ELF-1 (cell line): ENCODE results near the gene MGAT4A.
"Not testable (repeated sequence)": the region's sequence is repeated elsewhere in the genome, so short reads cannot be mapped to it uniquely, and the experiment has no call there.

Experiments used
- DNase-seq: peaks from one replicate; pipeline ENCODE4 v3.0.0-alpha.2; 2016; ENCODE audit warnings: low read depth, low spot score

The MGAT4A gene

DNA sequence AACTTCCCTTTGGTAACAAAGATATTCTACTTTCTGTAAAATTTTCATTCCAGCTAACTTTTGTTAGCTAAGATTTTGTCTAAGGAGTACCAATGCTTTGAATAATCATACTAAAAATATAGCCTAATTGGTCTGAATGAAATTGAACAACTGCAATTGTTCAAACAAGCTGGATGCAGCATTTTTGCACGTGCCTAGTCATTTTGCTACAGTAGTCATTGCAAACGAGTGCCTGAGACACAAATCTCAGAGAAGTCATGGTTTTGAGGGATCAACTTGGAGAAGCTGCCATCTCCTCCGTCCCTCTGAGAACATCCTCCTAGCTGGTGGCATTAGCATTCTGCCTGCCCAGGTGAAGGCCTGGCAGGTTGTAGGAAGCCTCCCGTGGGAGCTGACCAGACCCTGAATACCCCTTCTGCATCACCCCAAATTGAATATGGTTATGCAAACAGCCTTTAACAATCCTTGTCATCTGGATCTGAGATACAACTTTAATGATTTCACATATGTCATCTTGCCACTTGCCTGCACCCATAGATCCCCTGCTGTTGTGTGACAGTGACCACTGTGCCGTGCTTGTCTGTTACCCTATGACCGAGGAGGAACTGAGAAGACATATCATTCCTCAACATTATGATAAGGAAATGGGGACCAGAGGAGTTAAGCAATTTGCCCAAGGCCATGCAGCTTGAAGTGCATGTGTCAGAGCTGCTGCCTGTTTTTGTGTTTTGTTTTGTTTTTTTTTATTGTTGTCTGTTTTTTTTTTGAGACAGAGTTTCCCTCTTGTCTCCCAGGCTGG lies 29.1 kb upstream of the MGAT4A start:
- no peak for DNase-seq

DNA sequence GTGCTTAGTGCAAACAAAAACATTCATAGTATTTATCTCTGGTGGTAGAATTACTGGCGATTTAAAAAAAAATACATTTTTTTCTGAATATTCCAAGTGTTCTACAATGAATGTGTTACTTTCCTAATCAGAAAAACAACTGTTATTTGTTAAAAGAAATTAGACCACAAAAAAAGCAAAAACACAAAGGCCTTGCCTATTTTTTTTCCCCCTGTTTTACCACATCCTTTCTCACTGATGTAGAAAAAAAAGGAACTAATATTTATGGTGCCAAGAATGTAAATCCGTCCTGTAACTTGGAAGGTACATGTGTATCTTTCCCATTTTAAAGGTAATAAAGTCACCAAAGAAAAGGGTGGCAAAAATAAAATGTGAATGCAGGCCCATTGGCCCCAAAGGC lies 28.4 kb upstream of the MGAT4A start:
- DNase-seq: no peak

DNA sequence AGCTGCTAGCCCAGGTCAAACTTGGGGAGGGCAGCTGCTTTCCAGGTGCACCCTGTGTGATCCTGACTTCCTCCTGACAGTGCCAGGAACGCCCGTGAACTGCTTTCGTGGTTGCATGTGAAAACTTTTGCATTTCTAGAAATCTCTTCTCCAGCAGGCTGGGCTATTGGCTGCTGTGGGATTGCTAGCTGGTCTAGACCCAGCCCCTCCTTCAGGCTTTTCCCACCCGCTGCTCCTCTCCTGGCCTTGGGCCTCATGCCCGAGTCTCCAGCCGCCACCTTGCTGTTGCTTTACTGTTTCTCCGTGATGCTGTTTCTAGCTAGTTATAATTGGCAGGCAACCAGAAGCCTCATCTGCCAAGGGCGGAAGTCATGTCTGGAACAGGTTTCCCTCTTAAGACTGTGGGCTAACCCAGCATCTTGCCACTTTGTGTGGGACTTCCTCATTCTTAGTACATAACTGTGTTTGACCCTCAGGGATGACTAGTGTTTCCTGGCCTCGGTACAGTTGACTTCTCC lies 27.0 kb upstream of the MGAT4A start:
- DNase-seq: no peak

DNA sequence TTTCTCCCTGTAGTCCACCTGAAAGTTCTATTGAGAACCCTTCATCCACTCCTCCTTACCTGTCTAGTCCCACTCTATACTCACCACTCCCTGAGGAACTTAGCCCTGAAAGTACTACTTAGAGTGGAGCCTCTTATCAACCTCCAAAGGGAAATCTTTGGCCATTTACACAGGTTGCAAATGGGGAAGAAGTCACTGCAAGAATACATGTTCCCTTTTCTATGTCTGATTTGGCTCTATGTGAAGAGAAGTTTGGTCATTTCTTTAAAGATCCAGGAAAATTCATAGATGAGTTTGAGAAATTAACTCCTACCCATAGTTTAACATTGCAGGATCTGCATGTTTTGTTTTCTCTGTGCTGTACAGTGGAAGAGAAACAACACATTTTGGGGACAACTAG lies 22.9 kb upstream of the MGAT4A start:
- DNase-seq: no peak

DNA sequence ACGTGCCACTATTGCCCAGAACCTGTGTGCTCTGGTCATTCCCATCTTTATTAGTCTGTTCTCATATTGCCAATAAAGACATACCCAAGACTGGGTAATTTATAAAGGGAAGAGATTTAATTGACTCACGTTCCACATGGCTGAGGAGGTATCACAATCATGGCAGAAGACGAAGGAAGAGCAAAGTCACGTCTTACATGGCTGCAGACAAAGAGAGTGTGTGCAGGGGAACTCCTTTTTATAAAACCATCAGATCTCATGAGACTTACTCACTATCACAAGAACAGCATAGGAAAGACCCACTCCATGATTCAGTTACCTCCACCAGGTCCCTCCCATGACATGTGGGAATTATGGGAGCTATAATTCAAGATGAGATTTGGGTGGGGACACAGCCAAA lies 21.8 kb upstream of the MGAT4A start:
- DNase-seq: not testable (repeated sequence)

DNA sequence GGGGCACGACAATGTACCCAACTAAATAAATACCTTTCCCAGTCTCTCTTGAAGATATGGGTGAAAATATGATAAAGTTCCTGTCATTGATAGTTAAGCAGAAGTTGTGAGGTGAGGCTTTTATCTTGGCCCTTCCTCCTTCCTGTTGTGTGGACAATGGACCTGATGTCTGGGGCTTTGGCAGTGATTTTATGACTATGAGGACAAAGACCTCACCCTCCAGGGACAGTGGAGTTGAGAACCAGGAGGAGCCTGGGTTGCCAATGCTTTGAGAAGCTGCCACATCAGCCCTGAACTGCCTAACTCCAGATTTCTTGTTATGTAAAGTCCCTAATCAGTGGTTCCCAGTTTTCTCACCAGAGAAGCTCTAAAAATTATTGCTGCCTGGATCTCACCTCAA lies 20.8 kb upstream of the MGAT4A start:
- no peak for DNase-seq

DNA sequence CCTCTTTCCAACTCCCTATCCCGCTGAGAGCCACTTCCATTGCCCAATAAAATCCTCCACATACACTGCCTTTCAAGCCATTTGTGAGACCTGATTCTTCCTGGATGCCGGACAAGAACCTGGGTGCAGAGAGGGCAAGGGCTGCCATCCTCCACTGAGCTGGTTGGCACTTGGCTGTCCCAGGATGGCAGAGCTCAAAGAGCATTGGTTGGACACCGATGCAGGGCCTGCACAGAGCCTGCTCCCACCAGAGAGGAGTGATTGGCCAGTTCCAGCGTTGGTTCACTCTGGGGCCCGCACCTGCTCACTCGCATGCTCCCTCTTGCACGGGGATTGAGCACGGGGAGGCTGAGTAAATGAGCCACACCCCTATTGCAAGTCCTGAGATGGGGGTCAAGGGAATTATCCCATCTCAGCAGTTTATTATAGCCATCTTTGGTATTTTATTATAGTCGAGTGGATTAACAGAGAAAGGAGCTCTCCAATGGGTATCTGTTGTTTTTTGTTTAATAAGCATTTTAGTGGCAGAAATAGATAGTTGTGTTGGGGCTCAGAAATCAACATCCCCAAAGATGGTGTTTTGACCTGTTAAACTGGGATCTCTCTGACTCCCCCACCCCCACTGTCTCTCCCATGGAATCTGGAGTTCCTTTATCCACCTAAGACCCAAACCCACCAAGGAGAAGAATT lies 19.8 kb upstream of the MGAT4A start:
- no peak for DNase-seq

DNA sequence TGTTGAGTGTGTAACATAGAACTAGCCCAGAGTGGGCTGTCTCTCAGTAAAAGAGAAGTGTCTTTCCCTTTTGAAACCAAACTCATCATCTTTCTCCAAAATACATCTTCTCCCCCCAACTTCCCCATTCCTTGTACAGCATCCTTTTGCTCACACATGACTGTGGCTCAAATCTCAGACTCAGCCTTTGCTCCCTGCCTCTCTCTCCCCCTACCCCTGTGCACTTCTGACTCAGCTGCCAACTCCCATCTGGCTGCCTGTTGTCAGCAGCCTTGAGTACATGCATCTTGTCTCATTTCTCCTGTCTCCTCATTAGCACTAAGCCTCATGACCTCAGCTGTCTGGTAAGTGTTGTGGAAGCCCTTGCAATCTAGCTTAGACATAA lies 18.1 kb upstream of the MGAT4A start:
- no peak for DNase-seq

DNA sequence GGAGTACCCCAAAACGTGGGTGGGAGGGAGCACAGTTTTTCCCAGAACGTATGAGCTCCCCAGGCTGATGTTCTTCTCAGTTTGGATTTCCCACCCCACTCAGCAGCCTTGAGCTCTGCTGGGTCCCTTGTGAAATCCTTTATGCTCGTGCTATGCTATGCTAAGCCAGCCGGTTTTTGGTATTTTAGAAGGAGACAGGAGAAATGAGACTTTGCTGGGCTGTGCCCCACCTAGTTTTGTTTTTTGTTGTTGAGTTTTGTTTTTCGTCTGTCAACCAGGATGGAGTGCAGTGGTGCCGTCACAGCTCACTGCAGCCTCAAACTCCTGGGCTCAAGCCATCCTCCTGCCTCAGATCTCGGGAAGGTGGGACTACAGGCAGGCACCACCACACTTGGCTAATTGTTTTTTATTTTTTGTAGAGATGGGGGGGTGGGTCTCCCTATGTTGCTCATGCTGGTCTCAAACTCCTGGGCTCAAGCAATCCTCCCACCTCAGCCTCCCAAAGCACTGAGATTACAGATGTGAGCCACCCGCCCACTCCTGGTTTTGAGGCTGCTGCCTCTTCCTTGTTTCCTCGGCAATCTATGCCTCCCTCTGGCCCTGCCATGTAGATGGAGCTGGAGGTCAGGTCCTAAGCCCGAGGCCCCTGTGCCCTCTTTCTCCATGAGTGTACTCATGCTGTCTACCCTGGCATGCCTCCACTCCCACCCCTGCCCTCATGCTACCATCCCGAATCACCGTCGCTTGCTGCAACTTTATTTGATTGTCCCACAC lies 17.5 kb upstream of the MGAT4A start:
- no peak for DNase-seq

DNA sequence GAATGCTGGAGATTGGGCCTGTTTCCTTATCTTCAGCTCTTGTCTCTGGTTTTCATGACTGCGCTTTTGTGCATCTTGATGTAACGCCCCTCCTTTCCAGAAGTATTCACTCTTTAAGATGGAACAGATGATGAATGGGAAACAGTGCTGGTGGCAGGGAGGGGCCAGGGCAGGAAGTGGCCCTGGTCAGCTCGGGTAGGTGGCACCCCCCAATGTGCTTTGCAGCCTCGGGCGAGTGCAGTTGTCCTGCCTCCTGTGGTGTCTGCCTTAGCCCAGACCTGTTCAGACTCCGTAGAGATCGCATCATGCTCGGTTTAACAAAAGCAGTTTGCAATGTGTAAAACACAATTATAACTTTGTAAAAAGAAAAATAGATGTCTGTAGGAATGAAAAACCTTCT lies 17.0 kb upstream of the MGAT4A start:
- no peak for DNase-seq

DNA sequence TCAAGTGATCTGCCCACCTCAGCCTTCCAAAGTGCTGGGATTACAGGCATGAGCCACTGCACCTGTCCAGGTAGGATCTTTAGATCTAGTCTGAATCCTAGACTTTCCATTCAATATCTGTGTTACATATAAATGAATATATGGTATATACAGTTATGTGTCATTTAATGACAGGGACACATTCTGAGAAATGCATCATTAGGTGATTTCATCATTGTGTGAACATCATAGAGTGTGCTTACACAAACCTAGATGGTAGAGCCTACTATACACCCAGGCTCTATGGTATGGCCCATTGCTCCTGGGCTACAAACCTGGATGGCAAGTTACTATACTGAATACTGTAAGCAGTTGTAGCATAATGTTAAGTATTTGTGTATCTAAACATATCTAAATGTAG lies 15.5 kb upstream of the MGAT4A start:
- DNase-seq: no peak

DNA sequence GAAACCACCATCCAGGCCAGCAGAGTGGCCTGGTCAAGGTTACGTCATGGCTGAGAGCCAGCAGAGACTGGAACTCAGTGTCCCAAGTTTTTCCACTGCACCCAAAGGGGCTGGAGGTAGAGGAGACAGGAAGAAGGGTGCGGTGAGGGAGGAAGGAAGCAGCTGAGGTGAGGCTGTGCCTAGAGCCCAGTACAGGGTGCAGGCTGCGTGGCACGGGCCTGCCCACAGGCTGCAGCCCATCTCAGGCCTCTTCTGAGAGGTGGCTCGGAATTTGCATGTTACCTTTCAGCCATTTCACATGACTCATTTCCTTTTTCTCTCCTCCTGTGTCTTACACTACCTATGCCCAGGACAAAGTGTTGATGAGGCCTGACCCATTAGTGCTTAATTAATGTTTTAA lies 13.7 kb upstream of the MGAT4A start:
- no peak for DNase-seq

DNA sequence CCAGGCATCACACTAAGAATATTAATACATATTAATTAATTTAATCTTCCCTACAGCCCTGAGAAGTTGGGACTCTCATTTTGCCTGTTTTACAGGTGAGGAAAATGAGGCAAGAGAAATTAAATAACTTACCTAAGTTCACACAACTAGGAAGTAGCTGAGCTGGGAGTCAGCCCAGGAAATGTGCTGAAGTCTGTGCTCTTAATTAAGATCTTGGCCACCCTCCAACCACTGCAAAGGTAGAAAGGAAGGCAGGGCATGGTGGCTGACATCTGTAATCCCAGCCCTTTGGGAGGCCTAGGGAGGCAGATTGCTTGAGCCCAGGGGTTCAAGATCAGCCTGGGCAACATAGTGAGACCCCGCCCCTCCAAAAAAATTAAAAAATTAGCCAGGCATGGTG lies 12.9 kb upstream of the MGAT4A start:
- no peak for DNase-seq

DNA sequence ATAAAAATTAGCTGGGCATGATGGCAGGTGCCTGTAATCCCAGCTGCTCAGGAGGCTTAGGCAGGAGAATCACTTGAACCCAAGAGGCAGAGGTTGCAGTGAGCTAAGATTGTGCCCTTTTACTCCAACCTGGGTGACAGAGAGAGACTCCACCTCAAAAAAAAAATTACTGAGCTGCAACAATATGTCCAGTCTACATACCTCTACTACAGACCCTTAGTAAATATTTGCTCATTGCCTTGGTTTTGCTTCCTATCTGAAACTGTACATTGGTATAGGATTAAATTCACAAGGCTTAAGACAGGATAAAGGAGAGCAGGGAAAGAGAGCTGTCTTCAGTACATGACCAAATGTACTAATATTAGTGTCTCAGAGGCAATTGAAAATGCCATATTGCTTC lies 8.1 kb upstream of the MGAT4A start:
- DNase-seq: no peak

DNA sequence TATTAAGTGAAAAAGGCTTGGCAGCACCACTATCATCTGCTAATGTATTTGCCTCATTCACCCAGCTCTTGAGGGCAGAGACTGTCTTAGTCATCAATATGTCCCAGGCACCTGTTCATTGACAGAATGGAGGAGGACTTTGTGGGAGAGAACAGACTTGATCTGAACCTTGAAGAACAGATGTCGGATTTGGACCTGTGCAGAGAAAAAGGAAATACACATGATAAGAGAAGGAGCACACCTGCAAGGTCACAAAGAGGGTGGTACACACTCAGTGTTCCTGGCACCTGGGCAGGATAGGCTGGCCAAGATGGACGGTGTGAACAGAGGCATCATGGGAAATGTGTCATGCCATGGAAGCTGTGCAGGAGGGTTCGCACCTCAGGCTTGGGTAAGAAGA lies 7.4 kb upstream of the MGAT4A start:
- DNase-seq: no peak

DNA sequence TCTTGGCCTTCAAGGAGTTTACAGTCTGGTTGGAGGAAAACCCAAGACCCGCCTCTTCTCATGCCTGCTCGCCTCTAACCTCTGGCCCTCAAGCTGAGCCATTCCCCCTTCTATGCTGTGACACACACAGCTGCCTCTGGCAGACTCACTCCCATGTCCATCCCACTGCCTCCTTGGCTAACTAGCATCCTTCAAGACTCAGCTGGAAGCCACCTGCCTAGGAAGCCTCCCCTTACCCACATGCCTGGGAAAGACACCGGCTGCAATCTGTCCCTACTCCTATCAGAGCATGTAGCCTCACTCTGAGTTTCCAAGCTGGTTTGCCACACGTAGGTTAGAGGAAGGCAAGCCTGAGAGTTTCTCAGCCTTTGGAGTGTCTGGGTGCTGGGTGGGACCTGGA lies 6.9 kb upstream of the MGAT4A start:
- no peak for DNase-seq

DNA sequence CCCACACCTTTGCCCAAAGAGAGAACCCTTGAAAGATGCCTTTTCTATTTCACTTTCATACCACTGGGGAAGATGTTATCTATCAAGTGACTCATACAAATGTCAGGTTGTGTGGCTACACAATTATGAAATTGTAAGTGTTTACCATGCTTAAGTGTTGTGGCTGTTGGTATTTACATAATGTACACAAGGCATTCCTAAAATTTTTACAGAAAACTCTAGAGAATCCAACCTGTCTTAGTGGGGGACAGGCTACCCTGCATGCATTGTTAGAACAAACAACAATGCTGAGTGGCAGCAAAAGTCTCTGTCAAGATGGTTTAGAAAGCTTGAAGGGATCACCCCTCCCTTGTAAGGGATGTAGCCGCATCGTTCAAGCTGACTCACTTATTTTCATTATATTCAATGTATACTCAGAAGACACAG lies 5.5 kb upstream of the MGAT4A start:
- DNase-seq: no peak

DNA sequence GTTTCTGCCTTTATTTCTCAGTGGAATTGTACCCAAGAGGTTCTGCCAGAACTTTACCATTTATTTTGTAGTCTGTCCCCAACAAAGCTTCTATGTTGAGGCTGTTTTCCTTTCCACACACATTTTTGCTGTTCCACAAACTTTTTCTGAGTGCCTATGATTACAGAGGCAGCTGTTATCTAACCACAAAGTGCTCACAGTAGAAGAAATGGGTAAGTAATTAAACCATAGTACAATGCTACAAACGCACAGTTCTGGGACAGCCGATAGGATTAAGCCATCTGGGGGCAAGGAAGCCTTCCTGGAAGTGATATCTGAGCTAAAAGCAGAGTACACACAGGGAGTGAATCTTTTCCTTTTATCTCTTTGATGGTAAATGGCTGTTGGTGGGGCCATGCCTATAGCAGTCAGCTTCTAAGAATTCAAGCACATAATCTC lies 3.9 kb upstream of the MGAT4A start:
- no peak for DNase-seq

DNA sequence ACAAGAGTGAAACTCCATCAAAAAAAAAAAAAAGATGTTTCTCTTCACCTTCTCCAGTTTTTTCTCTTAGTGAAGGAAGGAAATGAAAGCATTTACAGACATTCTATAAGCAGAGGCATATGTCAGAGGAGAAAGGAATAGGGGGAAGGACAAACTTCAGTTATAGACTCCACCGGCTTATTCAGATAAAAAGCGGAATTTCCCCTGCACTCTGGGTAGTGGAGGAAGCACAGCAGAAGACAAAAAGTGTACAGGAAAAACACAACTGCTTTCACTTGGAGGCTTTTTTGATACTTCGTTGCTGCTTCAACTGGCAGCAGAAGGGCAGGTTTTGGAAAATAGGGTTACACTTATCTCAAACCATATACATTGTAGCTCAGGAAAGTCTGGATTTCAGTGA lies 3.2 kb upstream of the MGAT4A start:
- DNase-seq: no peak

DNA sequence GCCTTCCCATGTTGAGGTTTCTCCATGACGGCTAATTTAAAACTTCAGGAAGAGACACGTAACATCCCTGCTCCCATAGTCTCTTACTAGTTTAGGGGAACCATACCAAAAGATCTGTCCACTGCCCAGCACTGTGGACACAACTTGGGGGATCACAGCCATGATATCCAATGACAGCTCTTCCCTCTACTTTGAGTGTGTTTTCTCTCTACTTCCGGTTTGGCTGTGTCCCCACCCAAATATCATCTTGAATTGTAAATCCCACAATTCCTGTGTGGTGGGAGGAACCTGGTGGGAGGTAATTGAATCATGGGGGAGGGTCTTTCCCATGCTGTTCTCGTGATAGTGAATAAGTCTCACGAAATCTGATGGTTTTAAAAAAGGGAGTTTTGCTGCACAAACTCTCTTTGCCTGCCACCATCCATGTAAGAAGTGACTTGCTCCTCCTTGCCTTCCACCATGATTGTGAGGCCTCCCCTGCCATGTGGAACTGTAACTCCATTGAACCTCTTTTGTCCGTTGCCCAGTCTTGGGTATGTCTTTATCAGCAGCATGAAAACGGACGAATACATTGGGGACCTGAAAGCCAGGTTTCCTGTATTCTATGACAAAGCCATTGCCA lies 1.6 kb upstream of the MGAT4A start:
- DNase-seq: no peak

DNA sequence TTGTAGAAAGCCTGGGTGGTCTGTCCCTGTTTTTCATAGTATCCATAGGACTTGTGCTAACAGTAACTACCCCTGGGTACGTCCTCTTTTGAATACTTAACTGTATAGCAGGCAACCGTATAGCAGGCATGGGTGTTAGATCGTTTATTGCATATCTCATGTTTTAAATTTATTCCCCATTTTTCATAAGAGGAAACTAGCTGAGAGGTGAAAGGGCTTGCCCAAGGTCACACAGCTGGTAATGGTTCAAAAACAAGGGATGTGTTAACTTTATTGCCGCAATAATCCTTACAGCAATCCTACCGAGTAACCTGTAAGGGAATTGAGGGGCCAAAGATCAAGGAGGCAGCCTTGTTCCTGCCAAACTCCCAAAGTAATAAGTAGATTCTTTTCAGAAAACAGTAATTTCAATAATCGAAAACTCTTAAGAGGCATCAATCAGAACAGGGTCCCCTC lies 990 bp upstream of the MGAT4A start:
- DNase-seq: no peak

DNA sequence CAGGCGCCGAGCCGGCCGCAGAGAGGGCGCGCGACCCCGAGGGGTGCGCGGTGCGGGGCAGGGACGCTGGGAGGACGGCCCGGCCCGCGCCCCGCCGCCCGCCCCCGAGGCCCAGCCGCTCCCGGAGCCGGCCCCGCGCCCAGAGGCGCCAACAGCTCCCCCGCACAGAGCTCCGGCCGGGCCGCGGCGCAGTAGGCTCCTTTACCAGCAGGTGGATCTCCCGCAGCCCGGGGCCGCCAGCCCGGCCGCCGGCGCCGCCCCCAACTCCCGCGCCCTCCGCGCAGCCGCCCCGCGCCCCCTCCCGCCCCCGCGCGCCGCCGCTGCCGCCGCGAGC lies 258 bp downstream of the MGAT4A start:
- DNase-seq: no peak
